ENCODE results near the gene NOVA2.

- no peak for TF ChIP-seq CTCF (IDR thresholded peaks at IDR 0.05; ENCODE audit: extremely low read depth in 1 of 2, insufficient read depth in 1 of 2, low read depth in 1 of 2, low read length in 2 of 2)
- TF ChIP-seq EZH2 (IDR thresholded peaks at IDR 0.05; ENCODE audit: borderline replicate concordance, low read depth, low read length, severe bottlenecking), result no peak
Measured at GRCh38 chr19:45969676-45970075, 4.0 kb downstream of the NOVA2 start.
